HepG2 (cell line): ENCODE measurements around the gene TRERF1. TPM values are rescaled to one million over a fixed set of nuclear protein-coding genes. Genes with fewer than 3 reads are reported as not detected.

Source experiments
- ATAC-seq: fragments of 200-7000 bp; cut with Tn5 transposase; 3 replicates; pipeline ENCODE4 v1.9.1; 2020; ENCODE audit warnings: mild to moderate bottlenecking, moderate library complexity
- BruUV-seq: library from RNA; stranded (reverse); fragments of 400-500 nt; replicated peaks from 2 replicates; lab custom pipeline; 2021; lab: Mats Ljungman, UMichigan
- CTCF ChIA-PET: fragments of 300-600 bp; formaldehyde crosslinking; extraction: SDS; loops from one replicate; lab custom pipeline; 2021; ENCODE audit warnings: low total read pairs, inconsistent platforms, low intra/inter-chr PET ratio; lab: Yijun Ruan, JAX
- POLR2A ChIA-PET: fragments of 350-600 bp; sonication (Branson Sonifier 250); formaldehyde crosslinking; loops from one replicate; lab custom pipeline; 2020; ENCODE audit warnings: antibody characterized with exemption, inconsistent platforms; lab: Yijun Ruan, JAX
- DNase-seq: peaks from one replicate; pipeline ENCODE4 v3.0.0-alpha.2; 2015; ENCODE audit warnings: low spot score
- FAIRE-seq: peaks from 3 replicates; lab custom pipeline; 2011; peaks lifted over from hg19 to GRCh38; lab: Jason Lieb, UNC
- H2AFZ ChIP-seq: one replicate; pipeline ENCODE4 v1.6.1; 2011; ENCODE audit warnings: low read length, inconsistent platforms
- H3K27ac ChIP-seq: fragments of 300-600 bp; 3 replicates; pipeline ENCODE4 v1.8.0; 2011; ENCODE audit warnings: mixed run types, mild to moderate bottlenecking, mixed read lengths, low read length, inconsistent platforms; ENCODE audit not compliant: insufficient read depth; ENCODE audit errors: extremely low read length
- H3K27me3 ChIP-seq, 2 experiments: fragments of 200-600 bp in 1 of 2; 2 replicates in 1 of 2; 3 replicates in 1 of 2; pipeline versions ENCODE4 v1.6.0 to v1.8.0; 2011; ENCODE audit warnings: low read length in 2 of 2, mild to moderate bottlenecking in 2 of 2, moderate library complexity in 2 of 2, inconsistent platforms in 1 of 2; ENCODE audit not compliant: insufficient read depth in 2 of 2, control insufficient read depth in 1 of 2
- H3K36me3 ChIP-seq, 2 experiments: fragments of 200-600 bp in 1 of 2; replicated peaks in 1 of 2; 2 replicates in 1 of 2; 3 replicates in 1 of 2; pipeline versions ENCODE4 v1.5.1 to v1.8.0; 2011; ENCODE audit warnings: low read length in 2 of 2, inconsistent platforms in 1 of 2; ENCODE audit not compliant: insufficient read depth in 2 of 2, control insufficient read depth in 1 of 2
- H3K4me1 ChIP-seq: 2 replicates; pipeline ENCODE4 v1.5.1; 2012; ENCODE audit warnings: low read length, inconsistent platforms; ENCODE audit not compliant: insufficient read depth
- H3K4me2 ChIP-seq: 2 replicates; pipeline ENCODE4 v1.6.0; 2011; ENCODE audit warnings: low read depth, low read length, inconsistent platforms
- H3K4me3 ChIP-seq, 3 experiments: fragments of 200-600 bp in 1 of 3; sonication (generic), shearing (Covaris generic) in 1 of 3; replicated peaks in 1 of 3; 2 replicates each; pipeline ENCODE4 v1.5.1; 2011 to 2016; ENCODE audit warnings: low read length in 3 of 3, inconsistent platforms in 2 of 3, low read depth in 2 of 3, mild to moderate bottlenecking in 2 of 3, control low read depth in 1 of 3, mixed read lengths in 1 of 3; ENCODE audit not compliant: insufficient read depth in 1 of 3
- H3K79me2 ChIP-seq: one replicate; pipeline ENCODE4 v1.6.1; 2011; ENCODE audit warnings: low read length, inconsistent platforms; ENCODE audit not compliant: insufficient read depth
- H3K9ac ChIP-seq: 2 replicates; pipeline ENCODE4 v1.6.0; 2011; ENCODE audit warnings: mild to moderate bottlenecking, low read depth, low read length, inconsistent platforms; ENCODE audit not compliant: insufficient read depth
- H3K9me3 ChIP-seq: 2 replicates; pipeline ENCODE4 v1.5.1; 2012; ENCODE audit warnings: mild to moderate bottlenecking, low read length
- H4K20me1 ChIP-seq: 2 replicates; pipeline ENCODE4 v1.6.0; 2011; ENCODE audit warnings: inconsistent platforms, mild to moderate bottlenecking, low read length, moderate library complexity; ENCODE audit not compliant: insufficient read depth
- GTF3A ChIP-seq: sonication (generic); formaldehyde crosslinking; conservative IDR thresholded peaks from 2 replicates; pipeline ENCODE4 v1.4.0; 2020; ENCODE audit warnings: mild to moderate bottlenecking, missing genetic modification reagents
- HDAC1 ChIP-seq: sonication (generic); formaldehyde crosslinking; IDR thresholded peaks from 2 replicates; pipeline ENCODE4 v1.5.1; 2020; ENCODE audit warnings: mild to moderate bottlenecking, missing genetic modification reagents
- KMT2B ChIP-seq: IDR thresholded peaks from 2 replicates; pipeline ENCODE4 v1.6.1; 2016; ENCODE audit warnings: missing genetic modification reagents, missing compliant biosample characterization
- MIER2 ChIP-seq: IDR thresholded peaks from 2 replicates; pipeline ENCODE4 v1.6.1; 2016; ENCODE audit warnings: missing biosample characterization, missing genetic modification reagents
- NFKBIZ ChIP-seq: IDR thresholded peaks from 2 replicates; pipeline ENCODE4 v1.6.1; 2018; ENCODE audit warnings: missing genetic modification reagents, missing compliant biosample characterization
- PRMT3 ChIP-seq: sonication (generic); formaldehyde crosslinking; IDR thresholded peaks from 2 replicates; pipeline ENCODE4 v1.8.1; 2022; ENCODE audit warnings: low read depth, mild to moderate bottlenecking, moderate library complexity, missing genetic modification reagents, borderline replicate concordance
- SETDB1 ChIP-seq: sonication (generic); formaldehyde crosslinking; IDR thresholded peaks from 2 replicates; pipeline ENCODE4 v1.5.1; 2020; ENCODE audit warnings: missing genetic modification reagents, mild to moderate bottlenecking, borderline replicate concordance
- WGBS: methylation state at CpG from one replicate; pipeline ENCODE4 v1.1.6; 2017; ENCODE audit warnings: low lambda C conversion rate; 5-methylcytosine and 5-hydroxymethylcytosine counted together
- in situ Hi-C: cut with HindIII; loops from 2 replicates; pipeline ENCODE4 v1.10.0; 2017; ENCODE audit warnings: low pct_unique_long_range_greater_than_20kb; ENCODE audit not compliant: extremely low pct_ligation_motif_present
- intact Hi-C: fragments of 100-400 bp; cut with micrococcal nuclease; formaldehyde crosslinking; loops from one replicate; pipeline ENCODE4 v1.10.0; 2022; ENCODE audit not compliant: unreplicated experiment
- polyA plus RNA-seq, 8 experiments: library from polyadenylated mRNA; depleted of rRNA in 3 of 8; stranded (reverse) in 7 of 8; unstranded in 1 of 8; fragments of >200 nt; fragmentation: Illumina TruSeq in 4 of 8; extraction: Trizol in 4 of 8; gene quantifications; 2 replicates each; pipeline versions ENCODE4 v1.2.1 to v1.2.3, GENCODE V29; 2011 to 2016; ENCODE audit warnings: low read depth in 4 of 8, missing spikeins in 1 of 8, mixed read lengths in 1 of 8; ENCODE audit not compliant: insufficient read depth in 1 of 8
- total RNA-seq, 5 experiments: library from RNA; depleted of rRNA; stranded (reverse); fragments of >200 nt; fragmentation: Illumina TruSeq; extraction: Trizol; gene quantifications; 2 replicates each; pipeline ENCODE4 v1.2.3, GENCODE V29; 2016; ENCODE audit warnings: low read depth in 1 of 5
- TF ChIP-seq, protein P1 (sequence below): sonication (generic); formaldehyde crosslinking; IDR thresholded peaks from 2 replicates; pipeline ENCODE4 v1.8.1; 2023; ENCODE audit warnings: mild to moderate bottlenecking, inconsistent platforms, moderate library complexity, missing genetic modification reagents, borderline replicate concordance
- TF ChIP-seq, protein P2 (sequence below): sonication (generic); formaldehyde crosslinking; IDR thresholded peaks from 2 replicates; pipeline ENCODE4 v1.4.0; 2020; ENCODE audit warnings: missing genetic modification reagents
- TF ChIP-seq, protein P3 (sequence below): sonication (generic); formaldehyde crosslinking; IDR thresholded peaks from 2 replicates; pipeline ENCODE4 v1.5.1; 2020; ENCODE audit warnings: missing genetic modification reagents, mild to moderate bottlenecking, borderline replicate concordance
- TF ChIP-seq, protein P4 (sequence below): sonication (generic); formaldehyde crosslinking; IDR thresholded peaks from 2 replicates; pipeline ENCODE4 v1.9.0; 2021; ENCODE audit warnings: missing genetic modification reagents, borderline replicate concordance
- TF ChIP-seq, protein P5 (sequence below): sonication (generic); formaldehyde crosslinking; IDR thresholded peaks from 2 replicates; pipeline ENCODE4 v1.4.0; 2020; ENCODE audit warnings: mild to moderate bottlenecking, missing genetic modification reagents
- TF ChIP-seq, protein P6 (sequence below): sonication (generic); formaldehyde crosslinking; IDR thresholded peaks from 2 replicates; pipeline ENCODE4 v1.5.0; 2020; ENCODE audit warnings: missing genetic modification reagents, mild to moderate bottlenecking, borderline replicate concordance
- TF ChIP-seq, protein P7 (sequence below): IDR thresholded peaks from 2 replicates; pipeline ENCODE4 v1.6.1; 2016; ENCODE audit warnings: mild to moderate bottlenecking

Gene TRERF1
- total and polyA plus RNA-seq, 2 of the 13 experiments (the other 11 are each of a cell fraction or from before 2014, with no cell fraction given): 0.02 TPM; not detected in 1

DNA sequence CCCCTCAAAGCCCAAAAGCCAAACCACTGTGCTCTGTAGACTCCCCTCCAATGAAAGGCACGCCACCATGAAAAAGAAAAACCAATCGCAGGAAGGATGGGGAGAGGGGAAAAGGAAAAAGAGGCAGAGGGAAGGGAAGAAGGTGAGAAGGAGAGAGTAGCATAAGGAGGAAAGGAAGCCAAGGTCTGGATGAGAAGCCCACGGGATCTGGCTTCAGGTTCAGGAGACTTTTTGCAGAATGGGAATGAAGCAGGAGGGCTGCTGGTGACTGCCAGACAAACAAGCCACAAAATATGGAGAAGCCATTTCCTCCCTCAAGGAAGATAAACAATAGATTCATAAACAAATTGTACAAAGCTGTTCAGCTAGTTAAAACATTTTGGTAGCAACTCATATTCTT is 155.1 kb downstream of the TRERF1 start:
- FAIRE-seq: no peak
- TF ChIP-seq, protein P1, sequence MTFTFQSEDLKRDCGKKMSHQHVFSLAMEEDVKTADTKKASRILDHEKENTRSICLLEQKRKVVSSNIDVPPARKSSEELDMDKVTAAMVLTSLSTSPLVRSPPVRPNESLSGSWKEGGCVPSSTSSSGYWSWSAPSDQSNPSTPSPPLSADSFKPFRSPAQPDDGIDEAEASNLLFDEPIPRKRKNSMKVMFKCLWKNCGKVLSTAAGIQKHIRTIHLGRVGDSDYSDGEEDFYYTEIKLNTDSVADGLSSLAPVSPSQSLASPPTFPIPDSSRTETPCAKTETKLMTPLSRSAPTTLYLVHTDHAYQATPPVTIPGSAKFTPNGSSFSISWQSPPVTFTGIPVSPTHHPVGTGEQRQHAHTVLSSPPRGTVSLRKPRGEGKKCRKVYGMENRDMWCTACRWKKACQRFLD: no peak
- TF ChIP-seq PRMT3 (CRISPR knock-in tag): no peak
- TF ChIP-seq, protein P2, sequence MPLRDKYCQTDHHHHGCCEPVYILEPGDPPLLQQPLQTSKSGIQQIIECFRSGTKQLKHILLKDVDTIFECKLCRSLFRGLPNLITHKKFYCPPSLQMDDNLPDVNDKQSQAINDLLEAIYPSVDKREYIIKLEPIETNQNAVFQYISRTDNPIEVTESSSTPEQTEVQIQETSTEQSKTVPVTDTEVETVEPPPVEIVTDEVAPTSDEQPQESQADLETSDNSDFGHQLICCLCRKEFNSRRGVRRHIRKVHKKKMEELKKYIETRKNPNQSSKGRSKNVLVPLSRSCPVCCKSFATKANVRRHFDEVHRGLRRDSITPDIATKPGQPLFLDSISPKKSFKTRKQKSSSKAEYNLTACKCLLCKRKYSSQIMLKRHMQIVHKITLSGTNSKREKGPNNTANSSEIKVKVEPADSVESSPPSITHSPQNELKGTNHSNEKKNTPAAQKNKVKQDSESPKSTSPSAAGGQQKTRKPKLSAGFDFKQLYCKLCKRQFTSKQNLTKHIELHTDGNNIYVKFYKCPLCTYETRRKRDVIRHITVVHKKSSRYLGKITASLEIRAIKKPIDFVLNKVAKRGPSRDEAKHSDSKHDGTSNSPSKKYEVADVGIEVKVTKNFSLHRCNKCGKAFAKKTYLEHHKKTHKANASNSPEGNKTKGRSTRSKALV: no peak
- TF ChIP-seq NFKBIZ (CRISPR knock-in tag): no peak
- TF ChIP-seq, protein P3, sequence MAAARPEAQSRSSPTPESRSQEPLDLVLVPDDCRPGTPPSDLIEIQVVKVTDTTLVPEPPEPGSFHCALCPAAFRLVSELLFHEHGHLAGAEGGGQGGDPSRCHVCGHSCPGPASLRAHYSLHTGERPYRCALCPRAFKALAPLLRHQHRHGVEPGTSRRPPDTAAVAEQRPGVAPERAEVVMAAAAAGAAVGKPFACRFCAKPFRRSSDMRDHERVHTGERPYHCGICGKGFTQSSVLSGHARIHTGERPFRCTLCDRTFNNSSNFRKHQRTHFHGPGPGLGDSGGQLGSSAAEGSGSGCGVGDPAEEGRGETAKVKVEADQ (CRISPR knock-in tag): no peak
- TF ChIP-seq, protein P4, sequence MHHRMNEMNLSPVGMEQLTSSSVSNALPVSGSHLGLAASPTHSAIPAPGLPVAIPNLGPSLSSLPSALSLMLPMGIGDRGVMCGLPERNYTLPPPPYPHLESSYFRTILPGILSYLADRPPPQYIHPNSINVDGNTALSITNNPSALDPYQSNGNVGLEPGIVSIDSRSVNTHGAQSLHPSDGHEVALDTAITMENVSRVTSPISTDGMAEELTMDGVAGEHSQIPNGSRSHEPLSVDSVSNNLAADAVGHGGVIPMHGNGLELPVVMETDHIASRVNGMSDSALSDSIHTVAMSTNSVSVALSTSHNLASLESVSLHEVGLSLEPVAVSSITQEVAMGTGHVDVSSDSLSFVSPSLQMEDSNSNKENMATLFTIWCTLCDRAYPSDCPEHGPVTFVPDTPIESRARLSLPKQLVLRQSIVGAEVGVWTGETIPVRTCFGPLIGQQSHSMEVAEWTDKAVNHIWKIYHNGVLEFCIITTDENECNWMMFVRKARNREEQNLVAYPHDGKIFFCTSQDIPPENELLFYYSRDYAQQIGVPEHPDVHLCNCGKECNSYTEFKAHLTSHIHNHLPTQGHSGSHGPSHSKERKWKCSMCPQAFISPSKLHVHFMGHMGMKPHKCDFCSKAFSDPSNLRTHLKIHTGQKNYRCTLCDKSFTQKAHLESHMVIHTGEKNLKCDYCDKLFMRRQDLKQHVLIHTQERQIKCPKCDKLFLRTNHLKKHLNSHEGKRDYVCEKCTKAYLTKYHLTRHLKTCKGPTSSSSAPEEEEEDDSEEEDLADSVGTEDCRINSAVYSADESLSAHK (CRISPR knock-in tag): no peak
- TF ChIP-seq, protein P5, sequence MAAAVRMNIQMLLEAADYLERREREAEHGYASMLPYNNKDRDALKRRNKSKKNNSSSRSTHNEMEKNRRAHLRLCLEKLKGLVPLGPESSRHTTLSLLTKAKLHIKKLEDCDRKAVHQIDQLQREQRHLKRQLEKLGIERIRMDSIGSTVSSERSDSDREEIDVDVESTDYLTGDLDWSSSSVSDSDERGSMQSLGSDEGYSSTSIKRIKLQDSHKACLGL (CRISPR knock-in tag): no peak
- TF ChIP-seq, protein P6, sequence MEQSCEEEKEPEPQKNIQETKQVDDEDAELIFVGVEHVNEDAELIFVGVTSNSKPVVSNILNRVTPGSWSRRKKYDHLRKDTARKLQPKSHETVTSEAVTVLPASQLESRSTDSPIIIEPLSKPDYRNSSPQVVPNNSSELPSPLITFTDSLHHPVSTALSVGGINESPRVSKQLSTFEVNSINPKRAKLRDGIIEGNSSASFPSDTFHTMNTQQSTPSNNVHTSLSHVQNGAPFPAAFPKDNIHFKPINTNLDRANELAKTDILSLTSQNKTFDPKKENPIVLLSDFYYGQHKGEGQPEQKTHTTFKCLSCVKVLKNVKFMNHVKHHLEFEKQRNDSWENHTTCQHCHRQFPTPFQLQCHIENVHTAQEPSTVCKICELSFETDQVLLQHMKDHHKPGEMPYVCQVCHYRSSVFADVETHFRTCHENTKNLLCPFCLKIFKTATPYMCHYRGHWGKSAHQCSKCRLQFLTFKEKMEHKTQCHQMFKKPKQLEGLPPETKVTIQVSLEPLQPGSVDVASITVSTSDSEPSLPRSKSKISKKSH (CRISPR knock-in tag): no peak
- TF ChIP-seq, protein P7, sequence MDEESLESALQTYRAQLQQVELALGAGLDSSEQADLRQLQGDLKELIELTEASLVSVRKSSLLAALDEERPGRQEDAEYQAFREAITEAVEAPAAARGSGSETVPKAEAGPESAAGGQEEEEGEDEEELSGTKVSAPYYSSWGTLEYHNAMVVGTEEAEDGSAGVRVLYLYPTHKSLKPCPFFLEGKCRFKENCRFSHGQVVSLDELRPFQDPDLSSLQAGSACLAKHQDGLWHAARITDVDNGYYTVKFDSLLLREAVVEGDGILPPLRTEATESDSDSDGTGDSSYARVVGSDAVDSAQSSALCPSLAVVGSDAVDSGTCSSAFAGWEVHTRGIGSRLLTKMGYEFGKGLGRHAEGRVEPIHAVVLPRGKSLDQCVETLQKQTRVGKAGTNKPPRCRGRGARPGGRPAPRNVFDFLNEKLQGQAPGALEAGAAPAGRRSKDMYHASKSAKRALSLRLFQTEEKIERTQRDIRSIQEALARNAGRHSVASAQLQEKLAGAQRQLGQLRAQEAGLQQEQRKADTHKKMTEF (CRISPR knock-in tag): no peak
- TF ChIP-seq SETDB1: no peak
- no peak for TF ChIP-seq GTF3A (CRISPR knock-in tag)
- TF ChIP-seq MIER2 (CRISPR knock-in tag): no peak
- TF ChIP-seq HDAC1: no peak
- no peak for TF ChIP-seq KMT2B (CRISPR knock-in tag)
- Histone ChIP-seq H3K4me3 (no peak overlapping the region), H3K9me3 (no peaks in the 10 kb centered on the region), H3K36me3 (no peaks in the 10 kb centered on the region), H3K9ac (no peak overlapping the region), H3K27me3 (peaks cover 0 to 19% of the 10 kb centered on the region in 2 experiments; a peak in 3 of 5 replicates), H2AFZ (no peak overlapping the region), H3K27ac (no peak overlapping the region), H4K20me1 (no peaks in the 10 kb centered on the region), H3K4me1 (no peaks in the 10 kb centered on the region), H3K4me2 (no peak overlapping the region), H3K79me2 (no peaks in the 10 kb centered on the region)
- POLR2A ChIA-PET: no interaction called here
- no TSS peak for BruUV-seq
- CTCF ChIA-PET: no interaction called here
- ATAC-seq: no peak
- in situ Hi-C loops (no loop called here), intact Hi-C loops (no loop called here)
- DNase-seq: no peak
- WGBS: 15% methylated on average over 3 of the region's 3 CpGs
